Sigmoid colon (tissue), 4 donors: Measurements from ENCODE around the gene TP53BP1.

Source experiments
- EP300 ChIP-seq, 4 donors: sonication (generic); formaldehyde crosslinking; IDR thresholded peaks; one replicate each; pipeline ENCODE4 v1.6.1; 2017; ENCODE audit warnings: antibody characterized with exemption in 4 of 4
- POLR2A ChIP-seq, 2 donors: fragments of 450-650 bp; IDR thresholded peaks; one replicate each; pipeline ENCODE4 v1.6.1; 2016; ENCODE audit warnings: antibody characterized with exemption in 2 of 2, mild to moderate bottlenecking in 2 of 2, moderate library complexity in 2 of 2
- TF ChIP-seq, protein P1 (sequence below), 4 experiments: fragments of 450-650 bp in 3 of 4; fragments of 200-600 bp in 1 of 4; IDR thresholded peaks; one replicate each; pipeline ENCODE4 v1.5.1; 2016 to 2019; ENCODE audit warnings: antibody characterized with exemption in 4 of 4, mild to moderate bottlenecking in 3 of 4, moderate library complexity in 2 of 4

DNA sequence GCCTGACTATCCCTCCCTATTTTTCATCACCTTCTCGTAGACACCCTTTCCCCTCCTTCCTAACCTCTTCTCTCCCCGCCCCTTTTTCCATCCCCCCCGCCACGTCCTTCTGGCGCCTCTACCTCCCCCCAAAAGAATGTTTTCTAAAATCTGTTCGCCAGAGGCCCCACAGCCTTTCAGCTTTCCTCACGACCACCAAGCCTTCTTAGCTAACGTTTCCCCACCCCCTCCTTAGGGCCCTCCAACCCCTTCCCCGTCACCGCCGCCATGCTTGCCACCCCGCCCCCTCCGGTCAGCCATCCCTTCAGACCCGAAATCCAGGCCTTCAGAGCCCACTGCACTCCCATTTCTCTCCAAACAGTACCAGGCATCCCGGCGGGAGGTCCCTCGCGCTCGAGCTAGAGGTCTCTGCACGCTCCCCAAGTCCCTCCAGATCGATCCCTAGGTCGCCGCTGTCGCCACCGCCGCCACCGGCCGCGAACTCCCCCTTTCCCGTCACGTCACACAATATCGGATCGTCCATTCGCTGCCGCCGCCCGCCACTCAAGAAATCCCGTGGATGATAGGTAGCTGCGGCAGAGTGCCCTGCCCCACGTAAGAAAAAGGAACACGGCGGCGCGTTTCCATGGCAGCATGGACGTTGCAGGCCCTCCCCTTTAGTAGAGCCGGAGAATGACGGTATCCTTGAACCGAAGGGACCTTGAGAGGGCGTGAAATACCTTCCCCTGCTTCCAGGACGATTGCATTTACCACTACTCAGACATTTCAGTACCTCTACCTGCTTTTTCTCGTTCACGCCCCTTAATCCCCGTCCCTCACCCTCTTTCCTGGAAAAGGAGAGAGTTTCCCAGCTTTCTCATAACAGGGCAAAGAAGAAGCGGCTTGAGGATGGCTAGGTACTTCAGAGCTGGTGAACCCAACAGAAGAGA, at the start of gene TP53BP1:
- TF ChIP-seq, protein P1, sequence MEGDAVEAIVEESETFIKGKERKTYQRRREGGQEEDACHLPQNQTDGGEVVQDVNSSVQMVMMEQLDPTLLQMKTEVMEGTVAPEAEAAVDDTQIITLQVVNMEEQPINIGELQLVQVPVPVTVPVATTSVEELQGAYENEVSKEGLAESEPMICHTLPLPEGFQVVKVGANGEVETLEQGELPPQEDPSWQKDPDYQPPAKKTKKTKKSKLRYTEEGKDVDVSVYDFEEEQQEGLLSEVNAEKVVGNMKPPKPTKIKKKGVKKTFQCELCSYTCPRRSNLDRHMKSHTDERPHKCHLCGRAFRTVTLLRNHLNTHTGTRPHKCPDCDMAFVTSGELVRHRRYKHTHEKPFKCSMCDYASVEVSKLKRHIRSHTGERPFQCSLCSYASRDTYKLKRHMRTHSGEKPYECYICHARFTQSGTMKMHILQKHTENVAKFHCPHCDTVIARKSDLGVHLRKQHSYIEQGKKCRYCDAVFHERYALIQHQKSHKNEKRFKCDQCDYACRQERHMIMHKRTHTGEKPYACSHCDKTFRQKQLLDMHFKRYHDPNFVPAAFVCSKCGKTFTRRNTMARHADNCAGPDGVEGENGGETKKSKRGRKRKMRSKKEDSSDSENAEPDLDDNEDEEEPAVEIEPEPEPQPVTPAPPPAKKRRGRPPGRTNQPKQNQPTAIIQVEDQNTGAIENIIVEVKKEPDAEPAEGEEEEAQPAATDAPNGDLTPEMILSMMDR (IDR thresholded peaks at IDR 0.05) = no peak
- TF ChIP-seq EP300 (IDR thresholded peaks at IDR 0.05) (peak in 1 of 4 donors; percentile 18), POLR2A (IDR thresholded peaks at IDR 0.05) (peak in 1 of 2 donors; percentile 11)
